Uterus (tissue), 4 donors: ENCODE measurements around the gene OASL. TPM values are rescaled to one million over a fixed set of nuclear protein-coding genes. Genes with fewer than 3 reads are reported as not detected.

Source experiments
- DNase-seq, 2 donors: peaks; one replicate each; pipeline ENCODE4 v3.0.0-alpha.2; 2019 to 2020
- H3K27ac ChIP-seq, 2 donors: fragments of 200-600 bp; sonication (generic); 1 replicate in 1 of 2; 2 replicates in 1 of 2; pipeline ENCODE4 v1.5.1; 2016 to 2018
- H3K27me3 ChIP-seq, 2 donors: fragments of 200-600 bp; sonication (generic); one replicate each; pipeline ENCODE4 v1.5.1; 2018 to 2019; ENCODE audit warnings: control low read depth in 1 of 2
- H3K36me3 ChIP-seq, 2 donors: fragments of 200-600 bp; sonication (generic); one replicate each; pipeline ENCODE4 v1.5.1; 2019; ENCODE audit warnings: control low read depth in 1 of 2
- H3K4me1 ChIP-seq, 2 donors: fragments of 200-600 bp; sonication (generic); one replicate each; pipeline ENCODE4 v1.5.1; 2018 to 2019; ENCODE audit warnings: control low read depth in 1 of 2
- H3K4me3 ChIP-seq, 2 donors: fragments of 200-600 bp; sonication (generic); 1 replicate in 1 of 2; 2 replicates in 1 of 2; pipeline ENCODE4 v1.5.1; 2018 to 2019; ENCODE audit warnings: mild to moderate bottlenecking in 1 of 2
- H3K9me3 ChIP-seq, 2 donors: fragments of 200-600 bp; sonication (generic); one replicate each; pipeline ENCODE4 v1.5.1; 2019; ENCODE audit warnings: control low read depth in 1 of 2
- CTCF ChIP-seq, 4 experiments: fragments of 200-600 bp in 2 of 4; fragments of 450-650 bp in 2 of 4; sonication (generic) in 2 of 4; IDR thresholded peaks; one replicate each; pipeline ENCODE4 v1.5.1; 2016 to 2019; ENCODE audit warnings: antibody characterized with exemption in 4 of 4, mild to moderate bottlenecking in 2 of 4, moderate library complexity in 1 of 4
- POLR2A ChIP-seq, 2 donors: fragments of 450-650 bp; IDR thresholded peaks; one replicate each; pipeline ENCODE4 v1.6.1; 2016; ENCODE audit warnings: antibody characterized with exemption in 2 of 2, mild to moderate bottlenecking in 1 of 2, moderate library complexity in 1 of 2
- intact Hi-C: fragments of 100-400 bp; cut with DNase I; formaldehyde crosslinking; loops from one replicate; pipeline ENCODE4 v1.15.1; 2023; ENCODE audit warnings: low total_unique reads
- total RNA-seq, 4 donors: library from RNA; depleted of rRNA in 3 of 4; stranded (reverse); fragments of >200 nt in 3 of 4; gene quantifications; one replicate each; pipeline versions ENCODE4 v1.1.0 to v1.2.4, GENCODE V29; 2014 to 2023
- donor health status: DM: yes; HTN: yes; CAD: no.

Gene OASL
- total RNA-seq, result under 1 TPM in 2 of 4 donors, not detected in 2; 0.35 to 0.82 TPM

- TF ChIP-seq CTCF (IDR thresholded peaks at IDR 0.05), result no peak
- TF ChIP-seq POLR2A (IDR thresholded peaks at IDR 0.05), result no peak
- no peak within 1 kb of the TSS for H3K27ac ChIP-seq
- peak within 1 kb of the TSS in 1 of 2 donors; percentile 26 for H3K4me3 ChIP-seq
- H3K9me3 ChIP-seq, result no peaks in the 10 kb centered on the region
- no peak for DNase-seq
- H3K27me3 ChIP-seq, result no peaks in the 10 kb centered on the region
- intact Hi-C loops, result no loop called here
- H3K4me1 ChIP-seq, result no peaks in the 10 kb centered on the region
- no peaks in the 10 kb centered on the region for H3K36me3 ChIP-seq
Measured at GRCh38 chr12:121038861-121039668, at the start of gene OASL. Gene OASL (minus strand): TSS chr12:121039246. CDS start chr12:121038971, 275 bp downstream.

- H3K36me3 ChIP-seq, result no peaks in the 10 kb centered on the region
- no peak for DNase-seq
- no peaks in the 10 kb centered on the region for H3K4me1 ChIP-seq
- intact Hi-C loops, result no loop called here
- TF ChIP-seq POLR2A (IDR thresholded peaks at IDR 0.05), result no peak
- no peak for TF ChIP-seq CTCF (IDR thresholded peaks at IDR 0.05)
- no peak overlapping the region for H3K4me3 ChIP-seq
- H3K27me3 ChIP-seq, result no peaks in the 10 kb centered on the region
- H3K27ac ChIP-seq, result no peak overlapping the region
- no peaks in the 10 kb centered on the region for H3K9me3 ChIP-seq
Measured at GRCh38 chr12:121088195-121088585, 49.1 kb upstream of the OASL start.

- H3K27me3 ChIP-seq, result no peaks in the 10 kb centered on the region
- no peak overlapping the region for H3K4me3 ChIP-seq
- no peaks in the 10 kb centered on the region for H3K9me3 ChIP-seq
- no peaks in the 10 kb centered on the region for H3K4me1 ChIP-seq
- TF ChIP-seq CTCF (IDR thresholded peaks at IDR 0.05), result no peak
- TF ChIP-seq POLR2A (IDR thresholded peaks at IDR 0.05), result no peak
- no peaks in the 10 kb centered on the region for H3K36me3 ChIP-seq
- H3K27ac ChIP-seq, result no peak overlapping the region
- intact Hi-C loops, result no loop called here
- no peak for DNase-seq
Measured at GRCh38 chr12:121087467-121088194, 48.6 kb upstream of the OASL start.

GRCh38 chr12:121086781-121087295, 47.8 kb upstream of the OASL start:
- no peak for TF ChIP-seq CTCF (IDR thresholded peaks at IDR 0.05)
- no peak for TF ChIP-seq POLR2A (IDR thresholded peaks at IDR 0.05)
- no peak overlapping the region for H3K27ac ChIP-seq
- no peaks in the 10 kb centered on the region for H3K4me1 ChIP-seq
- no peaks in the 10 kb centered on the region for H3K27me3 ChIP-seq
- no peaks in the 10 kb centered on the region for H3K9me3 ChIP-seq
- intact Hi-C loops, result no loop called here
- no peak overlapping the region for H3K4me3 ChIP-seq
- H3K36me3 ChIP-seq, result no peaks in the 10 kb centered on the region
- no peak for DNase-seq
